Right cardiac atrium (tissue), 5 donors: ENCODE measurements around the gene SERPINA4. TPM values are rescaled to one million over a fixed set of nuclear protein-coding genes. Genes with fewer than 3 reads are reported as not detected.

ENCODE experiments used
- ATAC-seq, 2 donors: fragments of 200-7000 bp; cut with Tn5 transposase; one replicate each; pipeline versions ENCODE4 v1.8.0 to v1.9.1; 2020; ENCODE audit warnings: moderate library complexity in 2 of 2, mild to moderate bottlenecking in 1 of 2
- DNase-seq, 3 donors: peaks; one replicate each; pipeline ENCODE4 v3.0.0-alpha.2; 2020
- H3K27ac ChIP-seq: one replicate; pipeline ENCODE4 v1.5.1; 2013; ENCODE audit warnings: mild to moderate bottlenecking, low read length, control low read depth, moderate library complexity
- H3K27me3 ChIP-seq: one replicate; pipeline ENCODE4 v1.6.1; 2013; ENCODE audit not compliant: control insufficient read depth, insufficient read depth
- H3K4me1 ChIP-seq: one replicate; pipeline ENCODE4 v1.6.1; 2013; ENCODE audit warnings: low read length; ENCODE audit not compliant: control insufficient read depth, insufficient read depth
- H3K4me3 ChIP-seq: one replicate; pipeline ENCODE4 v1.5.1; 2013; ENCODE audit warnings: low read length, control low read depth
- H3K9me3 ChIP-seq: one replicate; pipeline ENCODE4 v1.6.1; 2013; ENCODE audit warnings: low read length; ENCODE audit not compliant: control insufficient read depth
- WGBS: extraction: QIAGEN DNeasy Blood & Tissue Kit; methylation state at CpG from one replicate; pipeline ENCODE4 v1.1.7; 2013; 5-methylcytosine and 5-hydroxymethylcytosine counted together
- intact Hi-C, 4 donors: fragments of 100-400 bp; cut with DNase I; formaldehyde crosslinking; loops; one replicate each; pipeline versions ENCODE4 v1.11.0 to v1.14.0; 2022 to 2023
- polyA plus RNA-seq: library from polyadenylated mRNA; stranded (reverse); fragments of 200-250 nt; gene quantifications from one replicate; pipeline ENCODE4 v1.2.3, GENCODE V29; 2013
- total RNA-seq, 4 donors: library from RNA; stranded (reverse); fragmentation: NEBNext Ultra II Directional; extraction: Animal tissue kit (Norgen Biotek cat#: 25700); gene quantifications; one replicate each; pipeline ENCODE4 v1.2.1, GENCODE V29; 2021
- donor health status: healthy with polysubstance abuse.
- donor health status: DM: no; HTN: yes; CAD: no.
- donor health status: DM: no; HTN: no; CAD: no.
- donor health status: DM: no; HTN: yes; CAD: no; lungs with severe emphysema.
- donor health status: DM: yes; HTN: yes; CAD: no.

SERPINA4 gene
- total and polyA plus RNA-seq, 5 donors: not detected

GRCh38 chr14:94617988-94618822 is 57.0 kb downstream of the SERPINA4 start:
- Histone ChIP-seq H3K4me3 (no peak overlapping the region), H3K27me3 (no peaks in the 10 kb centered on the region), H3K4me1 (no peaks in the 10 kb centered on the region), H3K9me3 (peaks cover 2% of the 10 kb centered on the region), H3K27ac (no peak overlapping the region)
- ATAC-seq (no peak), DNase-seq (no peak)
- intact Hi-C loops: no loop called here
- WGBS: 93% methylated on average over 3 of the region's 3 CpGs

DNA sequence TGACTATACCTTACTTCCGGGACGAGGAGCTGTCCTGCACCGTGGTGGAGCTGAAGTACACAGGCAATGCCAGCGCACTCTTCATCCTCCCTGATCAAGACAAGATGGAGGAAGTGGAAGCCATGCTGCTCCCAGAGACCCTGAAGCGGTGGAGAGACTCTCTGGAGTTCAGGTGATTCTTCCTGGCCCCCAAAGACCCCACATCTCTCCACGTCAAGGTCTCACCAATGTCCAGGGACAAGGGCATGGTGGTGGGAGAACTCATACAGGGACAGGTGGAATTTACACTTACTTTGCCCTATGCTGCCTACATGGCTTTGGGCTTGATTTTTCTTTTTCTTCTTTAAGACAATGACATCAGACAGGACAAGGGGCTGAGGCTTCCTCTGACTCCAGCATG is 58.1 kb downstream of the SERPINA4 start:
- Histone ChIP-seq H3K9me3 (peaks cover 2% of the 10 kb centered on the region), H3K4me1 (no peaks in the 10 kb centered on the region), H3K4me3 (no peak overlapping the region), H3K27ac (no peak overlapping the region), H3K27me3 (no peaks in the 10 kb centered on the region)
- DNase-seq (no peak), ATAC-seq (no peak)
- intact Hi-C loops: no loop called here
- 82% methylated on average over 6 of the region's 6 CpGs for WGBS

Other genes starting within 250 kb of the SERPINA4 start
- not detected for gene SERPINA6, start 238.1 kb upstream of the SERPINA4 start, total RNA-seq
- gene SERPINA6, start 238.1 kb upstream of the SERPINA4 start, polyA plus RNA-seq: not detected
- not detected for gene SERPINA2, start 194.7 kb upstream of the SERPINA4 start, total RNA-seq
- gene SERPINA2, start 194.7 kb upstream of the SERPINA4 start, polyA plus RNA-seq: not detected
- gene SERPINA1, start 172.8 kb upstream of the SERPINA4 start, total RNA-seq: 10 to 100 TPM in 1 of 4 donors, 1 to 10 TPM in 3; 3.1 to 10.3 (median 8.4) TPM
- gene SERPINA1, start 172.8 kb upstream of the SERPINA4 start, polyA plus RNA-seq: 2.0 TPM
- gene SERPINA11, start 108.6 kb upstream of the SERPINA4 start, total RNA-seq: not detected
- not detected for gene SERPINA11, start 108.6 kb upstream of the SERPINA4 start, polyA plus RNA-seq
- gene SERPINA9, start 85.2 kb upstream of the SERPINA4 start, total RNA-seq: not detected
- not detected for gene SERPINA9, start 85.2 kb upstream of the SERPINA4 start, polyA plus RNA-seq
- not detected for gene SERPINA12, start 52.0 kb upstream of the SERPINA4 start, total RNA-seq
- gene SERPINA12, start 52.0 kb upstream of the SERPINA4 start, polyA plus RNA-seq: not detected
- 10 to 100 TPM in 3 of 4 donors, 1 to 10 TPM in 1; 4.6 to 14.4 (median 13.9) TPM for gene SERPINA5, start 20.0 kb downstream of the SERPINA4 start, total RNA-seq
- gene SERPINA5, start 20.0 kb downstream of the SERPINA4 start, polyA plus RNA-seq: 13.2 TPM
- gene SERPINA3, start 50.9 kb downstream of the SERPINA4 start, total RNA-seq: 100 to 1,000 TPM in 3 of 4 donors, 10 to 100 TPM in 1; 56.4 to 390 (median 216) TPM
- 114 TPM for gene SERPINA3, start 50.9 kb downstream of the SERPINA4 start, polyA plus RNA-seq
- gene GSC, start 208.7 kb downstream of the SERPINA4 start, total RNA-seq: not detected
- gene GSC, start 208.7 kb downstream of the SERPINA4 start, polyA plus RNA-seq: 0.14 TPM